Endothelial cell (in vitro differentiated cells): ENCODE results near the gene GRWD1. TPM values are rescaled to one million over a fixed set of nuclear protein-coding genes. Genes with fewer than 3 reads are reported as not detected.

ENCODE experiments used
- DNase-seq: peaks from one replicate; pipeline ENCODE4 v3.0.0; 2021; ENCODE audit warnings: low spot score
- H3K27ac Mint-ChIP-seq: one replicate; pipeline ENCODE4 v1.8.0; 2021; ENCODE audit warnings: mixed read lengths, inconsistent platforms; ENCODE audit not compliant: unreplicated experiment
- H3K27me3 Mint-ChIP-seq: one replicate; pipeline ENCODE4 v1.8.0; 2021; ENCODE audit warnings: mild to moderate bottlenecking, moderate library complexity, mixed read lengths, inconsistent platforms; ENCODE audit not compliant: unreplicated experiment
- H3K36me3 Mint-ChIP-seq: one replicate; pipeline ENCODE4 v1.8.0; 2021; ENCODE audit warnings: mild to moderate bottlenecking, low read depth, mixed read lengths, inconsistent platforms; ENCODE audit not compliant: unreplicated experiment
- H3K4me1 Mint-ChIP-seq: one replicate; pipeline ENCODE4 v1.8.0; 2021; ENCODE audit warnings: mild to moderate bottlenecking, mixed read lengths, inconsistent platforms; ENCODE audit not compliant: unreplicated experiment
- H3K4me3 Mint-ChIP-seq: one replicate; pipeline ENCODE4 v1.8.0; 2021; ENCODE audit warnings: mild to moderate bottlenecking, mixed read lengths, inconsistent platforms; ENCODE audit not compliant: unreplicated experiment
- H3K9me3 Mint-ChIP-seq: one replicate; pipeline ENCODE4 v1.8.0; 2021; ENCODE audit warnings: mixed read lengths, inconsistent platforms; ENCODE audit not compliant: unreplicated experiment
- total RNA-seq: library from RNA; stranded (reverse); fragmentation: NEBNext Ultra II Directional; extraction: Animal tissue kit (Norgen Biotek cat#: 25700); gene quantifications from one replicate; pipeline ENCODE4 v1.2.1, GENCODE V29; 2021; ENCODE audit not compliant: unreplicated experiment
- TF ChIP-seq, protein P1 (sequence below): fragments of 200-600 bp; sonication (generic); IDR thresholded peaks from one replicate; pipeline ENCODE4 v1.5.0; 2021; ENCODE audit warnings: antibody characterized with exemption; ENCODE audit not compliant: unreplicated experiment

Gene GRWD1
- total RNA-seq, 1 donor from 2014 or later, result 38.4 TPM

GRCh38 chr19:48442116-48443035, 3.4 kb upstream of the GRWD1 start:
- Mint-ChIP-seq H3K27ac (no peak overlapping the region), H3K4me1 (peaks cover 16% of the 10 kb centered on the region), H3K36me3 (peaks cover 10% of the 10 kb centered on the region), H3K9me3 (no peaks in the 10 kb centered on the region), H3K27me3 (peaks cover 21% of the 10 kb centered on the region), H3K4me3 (no peak overlapping the region)
- no peak for DNase-seq
- TF ChIP-seq, protein P1, sequence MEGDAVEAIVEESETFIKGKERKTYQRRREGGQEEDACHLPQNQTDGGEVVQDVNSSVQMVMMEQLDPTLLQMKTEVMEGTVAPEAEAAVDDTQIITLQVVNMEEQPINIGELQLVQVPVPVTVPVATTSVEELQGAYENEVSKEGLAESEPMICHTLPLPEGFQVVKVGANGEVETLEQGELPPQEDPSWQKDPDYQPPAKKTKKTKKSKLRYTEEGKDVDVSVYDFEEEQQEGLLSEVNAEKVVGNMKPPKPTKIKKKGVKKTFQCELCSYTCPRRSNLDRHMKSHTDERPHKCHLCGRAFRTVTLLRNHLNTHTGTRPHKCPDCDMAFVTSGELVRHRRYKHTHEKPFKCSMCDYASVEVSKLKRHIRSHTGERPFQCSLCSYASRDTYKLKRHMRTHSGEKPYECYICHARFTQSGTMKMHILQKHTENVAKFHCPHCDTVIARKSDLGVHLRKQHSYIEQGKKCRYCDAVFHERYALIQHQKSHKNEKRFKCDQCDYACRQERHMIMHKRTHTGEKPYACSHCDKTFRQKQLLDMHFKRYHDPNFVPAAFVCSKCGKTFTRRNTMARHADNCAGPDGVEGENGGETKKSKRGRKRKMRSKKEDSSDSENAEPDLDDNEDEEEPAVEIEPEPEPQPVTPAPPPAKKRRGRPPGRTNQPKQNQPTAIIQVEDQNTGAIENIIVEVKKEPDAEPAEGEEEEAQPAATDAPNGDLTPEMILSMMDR, result no peak

DNA sequence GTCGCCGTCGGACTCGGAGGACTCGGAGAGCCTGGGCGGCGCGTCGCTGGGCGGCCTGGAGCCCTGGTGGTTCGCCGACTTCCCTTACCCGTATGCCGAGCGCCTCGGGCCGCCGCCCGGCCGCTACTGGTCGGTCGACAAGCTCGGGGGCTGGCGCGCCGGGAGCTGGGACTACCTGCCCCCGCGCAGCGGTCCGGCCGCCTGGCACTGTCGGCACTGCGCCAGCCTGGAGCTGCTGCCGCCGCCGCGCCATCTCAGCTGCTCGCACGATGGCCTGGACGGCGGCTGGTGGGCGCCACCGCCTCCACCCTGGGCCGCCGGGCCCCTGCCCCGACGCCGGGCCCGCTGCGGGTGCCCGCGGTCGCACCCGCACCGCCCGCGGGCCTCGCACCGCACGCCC, 2.5 kb upstream of the GRWD1 start:
- H3K36me3 Mint-ChIP-seq, result peaks cover 12% of the 10 kb centered on the region
- no peaks in the 10 kb centered on the region for H3K9me3 Mint-ChIP-seq
- no peak for DNase-seq
- peaks cover 16% of the 10 kb centered on the region for H3K4me1 Mint-ChIP-seq
- no peak overlapping the region for H3K4me3 Mint-ChIP-seq
- peaks cover 19% of the 10 kb centered on the region for H3K27me3 Mint-ChIP-seq
- H3K27ac Mint-ChIP-seq, result no peak overlapping the region
- TF ChIP-seq, protein P1, result no peak

- Mint-ChIP-seq H3K4me3 (no peak overlapping the region), H3K27me3 (peaks cover 18% of the 10 kb centered on the region), H3K9me3 (no peaks in the 10 kb centered on the region), H3K36me3 (peaks cover 17% of the 10 kb centered on the region), H3K4me1 (peaks cover 16% of the 10 kb centered on the region), H3K27ac (no peak overlapping the region)
- TF ChIP-seq, protein P1, result no peak
- no peak for DNase-seq
Measured at GRCh38 chr19:48443731-48444128, 2.1 kb upstream of the GRWD1 start.

- H3K36me3 Mint-ChIP-seq, result peaks cover 19% of the 10 kb centered on the region
- TF ChIP-seq, protein P1, result no peak
- DNase-seq, result no peak
- H3K9me3 Mint-ChIP-seq, result no peaks in the 10 kb centered on the region
- H3K4me3 Mint-ChIP-seq, result peak overlapping the region; percentile 95
- peaks cover 20% of the 10 kb centered on the region for H3K27me3 Mint-ChIP-seq
- H3K27ac Mint-ChIP-seq, result peak overlapping the region; percentile 98
- H3K4me1 Mint-ChIP-seq, result peaks cover 16% of the 10 kb centered on the region
Measured at GRCh38 chr19:48444129-48444935, 1.5 kb upstream of the GRWD1 start.

DNA sequence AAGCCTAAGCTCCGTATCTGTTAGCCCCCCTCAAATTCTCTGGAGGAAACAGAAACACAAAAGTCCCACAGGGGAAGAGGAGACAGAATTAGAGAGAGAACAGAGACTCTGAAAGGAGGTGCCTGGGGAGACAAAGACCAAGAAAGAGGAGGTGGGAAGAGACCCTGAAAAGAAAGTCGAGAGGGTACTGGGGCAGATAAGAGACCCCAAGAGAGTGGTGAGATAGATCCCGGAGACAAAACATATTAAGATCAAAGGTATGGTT, 915 bp upstream of the GRWD1 start:
- no peak for DNase-seq
- H3K27me3 Mint-ChIP-seq, result peaks cover 24% of the 10 kb centered on the region
- TF ChIP-seq, protein P1, result no peak
- H3K9me3 Mint-ChIP-seq, result no peaks in the 10 kb centered on the region
- H3K27ac Mint-ChIP-seq, result peak overlapping the region; percentile 98
- peaks cover 19% of the 10 kb centered on the region for H3K36me3 Mint-ChIP-seq
- peaks cover 16% of the 10 kb centered on the region for H3K4me1 Mint-ChIP-seq
- H3K4me3 Mint-ChIP-seq, result peak overlapping the region; percentile 95
